ENCODE data around the gene FRAS1.
A peak's percentile ranks its signal among the peaks of the same experiment; 100 is the strongest.

Gene FRAS1

GRCh38 chr4:78510108-78510507 is 453.0 kb downstream of the FRAS1 start:
- no peaks in the 10 kb centered on the region for H3K4me1 Mint-ChIP-seq
- no peak for TF ChIP-seq CTCF (IDR thresholded peaks at IDR 0.05)
- H3K27me3 Mint-ChIP-seq (ENCODE audit: low read depth, poor library complexity): no peaks in the 10 kb centered on the region
- peaks cover 7% of the 10 kb centered on the region for H3K9me3 Mint-ChIP-seq
- no peak overlapping the region for H3K4me3 Mint-ChIP-seq
- peaks cover 19% of the 10 kb centered on the region for H3K36me3 Mint-ChIP-seq (ENCODE audit: low read depth)
- no peak overlapping the region for H3K27ac Mint-ChIP-seq
- DNase-seq: no peak

- no peaks in the 10 kb centered on the region for H3K27me3 Mint-ChIP-seq (ENCODE audit: low read depth, poor library complexity)
- H3K4me1 Mint-ChIP-seq: no peaks in the 10 kb centered on the region
- H3K27ac Mint-ChIP-seq: no peak overlapping the region
- H3K36me3 Mint-ChIP-seq (ENCODE audit: low read depth): peaks cover 16% of the 10 kb centered on the region
- no peak for DNase-seq
- H3K4me3 Mint-ChIP-seq: no peak overlapping the region
- TF ChIP-seq CTCF (IDR thresholded peaks at IDR 0.05): no peak
- H3K9me3 Mint-ChIP-seq: peaks cover 2% of the 10 kb centered on the region
Observed at GRCh38 chr4:78510681-78511080, 453.6 kb downstream of the FRAS1 start.

GRCh38 chr4:78512357-78512920 is 455.3 kb downstream of the FRAS1 start:
- Mint-ChIP-seq H3K27ac (no peak overlapping the region), H3K36me3 (ENCODE audit: low read depth) (peaks cover 9% of the 10 kb centered on the region), H3K27me3 (ENCODE audit: low read depth, poor library complexity) (no peaks in the 10 kb centered on the region), H3K4me3 (no peak overlapping the region), H3K4me1 (no peaks in the 10 kb centered on the region), H3K9me3 (no peaks in the 10 kb centered on the region)
- no peak for DNase-seq
- no peak for TF ChIP-seq CTCF (IDR thresholded peaks at IDR 0.05)

GRCh38 chr4:78513411-78513975 is 456.4 kb downstream of the FRAS1 start:
- H3K36me3 Mint-ChIP-seq (ENCODE audit: low read depth): peaks cover 9% of the 10 kb centered on the region
- no peaks in the 10 kb centered on the region for H3K9me3 Mint-ChIP-seq
- DNase-seq: no peak
- no peak for TF ChIP-seq CTCF (IDR thresholded peaks at IDR 0.05)
- H3K4me3 Mint-ChIP-seq: no peak overlapping the region
- H3K27me3 Mint-ChIP-seq (ENCODE audit: low read depth, poor library complexity): no peaks in the 10 kb centered on the region
- H3K4me1 Mint-ChIP-seq: no peaks in the 10 kb centered on the region
- H3K27ac Mint-ChIP-seq: no peak overlapping the region

- Mint-ChIP-seq H3K4me1 (no peaks in the 10 kb centered on the region), H3K27me3 (ENCODE audit: low read depth, poor library complexity) (no peaks in the 10 kb centered on the region), H3K9me3 (no peaks in the 10 kb centered on the region), H3K36me3 (ENCODE audit: low read depth) (peaks cover 9% of the 10 kb centered on the region), H3K27ac (no peak overlapping the region), H3K4me3 (no peak overlapping the region)
- DNase-seq: no peak
- TF ChIP-seq CTCF (IDR thresholded peaks at IDR 0.05): peak; percentile 59
Observed at GRCh38 chr4:78517050-78517652, 460.0 kb downstream of the FRAS1 start.

GRCh38 chr4:78518561-78518960 is 461.4 kb downstream of the FRAS1 start:
- H3K9me3 Mint-ChIP-seq: no peaks in the 10 kb centered on the region
- H3K4me3 Mint-ChIP-seq: no peak overlapping the region
- no peaks in the 10 kb centered on the region for H3K27me3 Mint-ChIP-seq (ENCODE audit: low read depth, poor library complexity)
- DNase-seq: no peak
- H3K36me3 Mint-ChIP-seq (ENCODE audit: low read depth): peaks cover 9% of the 10 kb centered on the region
- TF ChIP-seq CTCF (IDR thresholded peaks at IDR 0.05): no peak
- no peaks in the 10 kb centered on the region for H3K4me1 Mint-ChIP-seq
- H3K27ac Mint-ChIP-seq: no peak overlapping the region
